Nephron (organoid): ENCODE results near the gene TRMT2B.
A peak's percentile ranks its signal among the peaks of the same experiment; 100 is the strongest.
"Not testable (repeated sequence)": the region's sequence is repeated elsewhere in the genome, so short reads cannot be mapped to it uniquely, and the experiment has no call there.

Experiments
- H3K27ac Mint-ChIP-seq, 3 experiments: 2 replicates each; pipeline ENCODE4 v1.8.0; 2020; ENCODE audit warnings: mixed read lengths in 3 of 3, mild to moderate bottlenecking in 2 of 3, moderate library complexity in 1 of 3
- H3K27me3 Mint-ChIP-seq: 2 replicates; pipeline ENCODE4 v1.8.0; 2021; ENCODE audit warnings: low read depth, mild to moderate bottlenecking, moderate library complexity, mixed read lengths
- H3K36me3 Mint-ChIP-seq: 2 replicates; pipeline ENCODE4 v1.8.0; 2020; ENCODE audit warnings: low read depth, mixed read lengths
- H3K4me1 Mint-ChIP-seq: 2 replicates; pipeline ENCODE4 v1.8.0; 2020; ENCODE audit warnings: mixed read lengths
- H3K4me3 Mint-ChIP-seq, 3 experiments: 2 replicates each; pipeline ENCODE4 v1.8.0; 2020; ENCODE audit warnings: mild to moderate bottlenecking in 3 of 3, mixed read lengths in 3 of 3, moderate library complexity in 2 of 3
- H3K9me3 Mint-ChIP-seq: 2 replicates; pipeline ENCODE4 v1.8.0; 2020; ENCODE audit warnings: mixed read lengths
- TF ChIP-seq, protein P1 (sequence below), 3 experiments: fragments of 200-600 bp; sonication (generic); IDR thresholded peaks; one replicate each; pipeline ENCODE4 v1.5.0; 2021; ENCODE audit warnings: antibody characterized with exemption in 3 of 3; ENCODE audit not compliant: unreplicated experiment in 3 of 3

TRMT2B gene

DNA sequence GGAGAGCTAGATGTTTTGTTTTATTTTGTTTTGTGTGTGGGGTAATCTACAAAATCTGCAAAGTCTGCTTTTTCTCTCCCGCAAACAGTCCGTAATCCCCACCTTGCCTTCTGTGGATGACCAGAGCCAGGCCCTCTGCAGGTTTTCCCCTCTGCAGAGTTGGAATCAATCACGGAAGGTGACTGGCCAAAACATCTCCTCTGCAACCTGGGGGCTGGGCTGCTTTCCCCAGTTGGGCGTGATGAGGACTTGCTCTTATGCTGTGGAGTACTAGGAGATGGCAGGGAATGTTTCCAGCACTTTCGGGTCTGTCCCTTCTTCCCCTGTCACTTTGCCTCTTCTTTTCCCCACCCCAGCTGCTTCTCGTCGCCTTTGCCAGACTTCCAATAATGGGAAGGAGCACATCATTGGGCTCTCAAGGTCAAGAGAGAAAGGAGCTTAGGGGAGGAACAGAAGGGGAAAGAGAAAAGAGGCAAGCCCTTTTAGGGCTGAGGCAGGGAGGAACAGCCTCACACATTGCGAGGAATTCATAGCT, 27.9 kb upstream of the TRMT2B start:
- Mint-ChIP-seq H3K4me1 (peaks cover 11% of the 10 kb centered on the region), H3K36me3 (no peaks in the 10 kb centered on the region), H3K9me3 (peaks cover 13% of the 10 kb centered on the region), H3K4me3 (peak overlapping the region; percentile 84 to 88 (median 85)), H3K27ac (no peak overlapping the region), H3K27me3 (peaks cover 4% of the 10 kb centered on the region)
- TF ChIP-seq, protein P1, sequence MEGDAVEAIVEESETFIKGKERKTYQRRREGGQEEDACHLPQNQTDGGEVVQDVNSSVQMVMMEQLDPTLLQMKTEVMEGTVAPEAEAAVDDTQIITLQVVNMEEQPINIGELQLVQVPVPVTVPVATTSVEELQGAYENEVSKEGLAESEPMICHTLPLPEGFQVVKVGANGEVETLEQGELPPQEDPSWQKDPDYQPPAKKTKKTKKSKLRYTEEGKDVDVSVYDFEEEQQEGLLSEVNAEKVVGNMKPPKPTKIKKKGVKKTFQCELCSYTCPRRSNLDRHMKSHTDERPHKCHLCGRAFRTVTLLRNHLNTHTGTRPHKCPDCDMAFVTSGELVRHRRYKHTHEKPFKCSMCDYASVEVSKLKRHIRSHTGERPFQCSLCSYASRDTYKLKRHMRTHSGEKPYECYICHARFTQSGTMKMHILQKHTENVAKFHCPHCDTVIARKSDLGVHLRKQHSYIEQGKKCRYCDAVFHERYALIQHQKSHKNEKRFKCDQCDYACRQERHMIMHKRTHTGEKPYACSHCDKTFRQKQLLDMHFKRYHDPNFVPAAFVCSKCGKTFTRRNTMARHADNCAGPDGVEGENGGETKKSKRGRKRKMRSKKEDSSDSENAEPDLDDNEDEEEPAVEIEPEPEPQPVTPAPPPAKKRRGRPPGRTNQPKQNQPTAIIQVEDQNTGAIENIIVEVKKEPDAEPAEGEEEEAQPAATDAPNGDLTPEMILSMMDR (IDR thresholded peaks at IDR 0.05; ENCODE audit: unreplicated experiment in 3 of 3): no peak

DNA sequence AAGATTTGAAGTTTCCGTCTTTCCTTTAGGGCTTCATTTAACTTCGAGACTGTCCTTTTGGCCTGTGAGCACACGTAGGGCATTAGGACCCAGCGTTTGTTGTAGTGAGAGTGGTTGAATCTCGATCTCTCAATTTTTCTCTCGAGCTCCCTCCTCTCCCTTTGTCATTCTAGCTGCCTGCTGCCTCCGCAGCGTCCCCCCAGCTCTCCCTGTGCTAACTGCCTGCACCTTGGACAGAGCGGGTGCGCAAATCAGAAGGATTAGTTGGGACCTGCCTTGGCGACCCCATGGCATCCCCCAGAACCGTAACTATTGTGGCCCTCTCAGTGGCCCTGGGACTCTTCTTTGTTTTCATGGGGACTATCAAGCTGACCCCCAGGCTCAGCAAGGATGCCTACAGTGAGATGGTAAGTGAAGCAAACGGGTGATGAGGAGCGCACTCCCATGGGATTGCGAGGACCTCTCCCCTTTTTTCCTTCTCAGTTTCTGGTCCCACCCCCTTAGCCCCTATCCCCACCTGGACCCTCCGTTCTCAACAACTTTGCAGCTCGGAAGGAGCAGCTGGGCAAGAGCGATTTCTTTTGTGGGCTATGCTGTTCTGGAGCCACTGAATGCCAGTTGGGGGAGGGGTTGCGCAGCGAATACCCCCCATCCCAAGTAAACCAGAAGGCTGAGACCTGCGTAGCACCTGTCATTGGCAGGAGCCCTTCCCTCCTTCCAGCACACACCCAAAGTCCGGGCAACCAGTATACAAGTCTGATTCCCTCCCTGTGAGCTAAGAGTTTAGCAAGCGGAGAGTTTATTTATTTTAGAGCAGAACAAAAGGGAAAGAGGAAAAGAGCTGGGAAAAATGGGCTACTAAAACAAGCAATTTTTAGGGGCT, 27.0 kb upstream of the TRMT2B start, which contains the start of gene TMEM35A:
Gene TMEM35A (plus strand): TSS at position 164 of the 883 bp plus-strand sequence. CDS start 124 bp downstream, at position 288.
- TF ChIP-seq, protein P1 (IDR thresholded peaks at IDR 0.05; ENCODE audit: unreplicated experiment in 3 of 3): no peak
- no peaks in the 10 kb centered on the region for H3K36me3 Mint-ChIP-seq
- peaks cover 13% of the 10 kb centered on the region for H3K9me3 Mint-ChIP-seq
- peak within 1 kb of the TSS; percentile 84 to 88 (median 85) for H3K4me3 Mint-ChIP-seq
- peaks cover 4% of the 10 kb centered on the region for H3K27me3 Mint-ChIP-seq
- H3K27ac Mint-ChIP-seq: no peak within 1 kb of the TSS
- H3K4me1 Mint-ChIP-seq: peaks cover 11% of the 10 kb centered on the region

DNA sequence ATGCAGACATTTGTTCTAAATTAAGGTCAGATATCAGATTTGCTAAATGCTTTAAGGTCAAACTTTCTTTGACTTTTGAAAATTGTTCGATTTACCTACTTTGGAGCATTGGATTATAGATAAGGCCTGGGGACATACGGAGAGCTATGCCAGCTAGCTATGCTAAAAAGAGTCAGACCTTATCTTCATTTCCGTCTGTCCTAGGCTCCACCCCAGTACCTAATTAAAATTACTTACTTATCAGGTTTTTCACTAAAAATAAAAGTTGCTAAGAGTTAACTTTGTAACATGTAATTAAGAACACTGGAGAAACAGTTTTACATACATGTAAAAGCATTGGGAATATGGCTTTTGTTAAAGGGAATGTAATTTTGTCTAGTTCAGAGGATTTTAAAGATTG, 19.7 kb upstream of the TRMT2B start:
- Mint-ChIP-seq H3K9me3 (peaks cover 7% of the 10 kb centered on the region), H3K27ac (no peak overlapping the region), H3K27me3 (no peaks in the 10 kb centered on the region), H3K4me3 (no peak overlapping the region), H3K4me1 (no peaks in the 10 kb centered on the region), H3K36me3 (no peaks in the 10 kb centered on the region)
- TF ChIP-seq, protein P1 (IDR thresholded peaks at IDR 0.05; ENCODE audit: unreplicated experiment in 3 of 3): no peak

DNA sequence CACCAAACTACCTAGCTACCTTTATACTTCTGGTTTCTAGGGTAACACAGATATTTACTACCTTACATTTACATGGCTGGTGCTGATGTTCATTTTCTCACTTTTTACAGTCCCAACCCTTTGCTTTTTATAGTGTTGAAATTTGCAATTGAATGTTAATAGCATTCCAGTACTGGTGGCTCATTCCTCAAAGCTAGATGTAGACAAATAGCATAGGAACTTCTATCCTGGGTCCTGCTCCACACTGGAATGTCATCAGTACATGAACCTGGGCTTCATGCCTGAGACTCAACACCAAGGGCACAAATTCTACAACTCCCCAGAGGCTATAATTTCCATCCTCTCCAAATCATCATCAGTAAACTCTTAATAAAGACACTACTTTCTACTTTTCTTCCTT, 10.3 kb upstream of the TRMT2B start:
- Mint-ChIP-seq H3K27me3 (no peaks in the 10 kb centered on the region), H3K27ac (no peak overlapping the region), H3K4me1 (no peaks in the 10 kb centered on the region), H3K4me3 (no peak overlapping the region), H3K9me3 (peaks cover under 1% of the 10 kb centered on the region), H3K36me3 (no peaks in the 10 kb centered on the region)
- TF ChIP-seq, protein P1 (IDR thresholded peaks at IDR 0.05; ENCODE audit: unreplicated experiment in 3 of 3): no peak

DNA sequence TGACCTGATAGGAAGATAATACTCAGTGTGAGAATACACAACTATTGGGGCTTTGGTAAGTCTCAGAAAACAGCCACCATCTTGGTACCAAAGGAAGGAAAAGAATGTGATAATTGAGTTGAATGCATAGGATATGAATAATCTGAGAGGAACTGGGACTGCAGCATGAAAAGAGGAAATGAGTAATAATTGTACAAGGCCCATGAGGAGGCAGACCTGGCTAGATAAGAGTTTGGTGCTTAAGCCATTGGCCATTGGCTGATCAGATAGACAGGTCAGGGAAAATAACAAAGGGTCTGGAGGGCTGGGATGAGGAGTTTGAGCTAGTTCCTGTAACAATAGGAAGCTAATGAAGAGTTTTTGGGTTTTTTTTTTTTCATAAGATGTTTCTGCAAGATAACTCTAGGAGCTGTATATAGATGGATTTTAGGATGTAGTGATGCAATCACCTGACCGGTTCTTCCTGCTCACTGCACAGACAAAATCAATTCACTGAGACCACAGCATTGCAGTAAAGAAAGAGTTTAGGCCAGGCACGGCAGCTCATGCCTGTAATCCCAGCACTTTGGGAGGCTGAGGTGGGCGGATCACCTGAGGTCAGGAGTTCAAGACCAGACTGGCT, 5.3 kb upstream of the TRMT2B start:
- Mint-ChIP-seq H3K27me3 (no peaks in the 10 kb centered on the region), H3K27ac (no peak overlapping the region), H3K4me3 (no peak overlapping the region), H3K4me1 (no peaks in the 10 kb centered on the region), H3K9me3 (peaks cover 7% of the 10 kb centered on the region), H3K36me3 (no peaks in the 10 kb centered on the region)
- TF ChIP-seq, protein P1 (IDR thresholded peaks at IDR 0.05; ENCODE audit: unreplicated experiment in 3 of 3): no peak

DNA sequence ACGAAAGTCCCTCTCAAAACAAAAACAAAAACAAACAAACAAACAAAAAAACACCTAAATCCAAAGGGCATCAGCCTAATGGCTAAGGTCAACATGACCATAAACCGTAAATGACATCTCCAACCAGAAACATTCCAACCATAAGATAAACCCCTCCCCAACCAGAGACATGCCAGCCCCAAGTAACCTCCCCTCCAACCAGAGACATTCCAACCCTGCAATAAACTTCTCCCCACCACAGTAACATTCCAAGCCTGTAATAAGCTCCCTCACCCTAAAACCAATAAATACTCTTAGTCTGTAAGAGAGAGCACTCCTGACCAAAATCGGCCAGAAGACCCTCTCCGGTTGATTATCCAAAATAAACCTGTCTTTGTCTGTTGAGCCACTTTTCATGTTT, 4.6 kb upstream of the TRMT2B start:
- not testable (repeated sequence) for H3K4me3 Mint-ChIP-seq, H3K36me3 Mint-ChIP-seq, H3K27ac Mint-ChIP-seq, H3K27me3 Mint-ChIP-seq, H3K9me3 Mint-ChIP-seq, H3K4me1 Mint-ChIP-seq
